ENCODE results near the gene NKX2-2. TPM values are rescaled to one million over a fixed set of nuclear protein-coding genes. Genes with fewer than 3 reads are reported as not detected.
A peak's percentile ranks its signal among the peaks of the same experiment; 100 is the strongest.

The NKX2-2 gene
- total RNA-seq, 1 experiment from 2014 or later = not detected

- CTCF ChIA-PET = no interaction called here
- peaks cover 10% of the 10 kb centered on the region for H3K27me3 Mint-ChIP-seq (ENCODE audit: insufficient read depth, unreplicated experiment)
- H3K27ac Mint-ChIP-seq (ENCODE audit: unreplicated experiment) = no peak overlapping the region
- peaks cover 9% of the 10 kb centered on the region for H3K9me3 Mint-ChIP-seq (ENCODE audit: unreplicated experiment)
- POLR2A ChIA-PET = no interaction called here
- Histone ChIP-seq H3K9me3 (no peaks in the 10 kb centered on the region), H3K4me1 (no peaks in the 10 kb centered on the region), H3K27me3 (replicated peaks; ENCODE audit: control insufficient read depth, insufficient read depth, low read length) (0 out of 2 replicates have a peak, but pooled peaks cover 1% of the 10 kb centered on the region), H3K4me3 (ENCODE audit: low read depth, low read length) (no peak overlapping the region), H3K36me3 (ENCODE audit: control insufficient read depth, insufficient read depth, low read length) (no peaks in the 10 kb centered on the region)
- intact Hi-C loops (cut with micrococcal nuclease; ENCODE audit: unreplicated experiment) = no loop called here
- no peak overlapping the region for H3K4me3 Mint-ChIP-seq (ENCODE audit: unreplicated experiment)
- DNase-seq = no peak
- peaks cover 6% of the 10 kb centered on the region for H3K36me3 Mint-ChIP-seq (ENCODE audit: insufficient read depth, unreplicated experiment)
- TF ChIP-seq CTCF (IDR thresholded peaks at IDR 0.05; ENCODE audit: insufficient read depth in 1 of 2, low read depth in 1 of 2, low read length in 1 of 2, severe bottlenecking in 1 of 2, unreplicated experiment in 1 of 2) = no peak
- no TSS peak for BruUV-seq (replicated peaks)
- H3K4me1 Mint-ChIP-seq (ENCODE audit: low read depth, unreplicated experiment) = no peaks in the 10 kb centered on the region
Observed at GRCh38 chr20:21534886-21535285, 21.0 kb upstream of the NKX2-2 start.

GRCh38 chr20:21534453-21534852 lies 20.6 kb upstream of the NKX2-2 start:
- Histone ChIP-seq H3K4me1 (no peaks in the 10 kb centered on the region), H3K9me3 (no peaks in the 10 kb centered on the region), H3K36me3 (ENCODE audit: control insufficient read depth, insufficient read depth, low read length) (no peaks in the 10 kb centered on the region), H3K27me3 (replicated peaks; ENCODE audit: control insufficient read depth, insufficient read depth, low read length) (0 out of 2 replicates have a peak, but pooled peaks cover 1% of the 10 kb centered on the region), H3K4me3 (ENCODE audit: low read depth, low read length) (no peak overlapping the region)
- ChIA-PET POLR2A (no interaction called here), CTCF (no interaction called here)
- TF ChIP-seq CTCF (IDR thresholded peaks at IDR 0.05; ENCODE audit: insufficient read depth in 1 of 2, low read depth in 1 of 2, low read length in 1 of 2, severe bottlenecking in 1 of 2, unreplicated experiment in 1 of 2) = no peak
- Mint-ChIP-seq H3K4me1 (ENCODE audit: low read depth, unreplicated experiment) (no peaks in the 10 kb centered on the region), H3K9me3 (ENCODE audit: unreplicated experiment) (peaks cover 4% of the 10 kb centered on the region), H3K27me3 (ENCODE audit: insufficient read depth, unreplicated experiment) (peaks cover 7% of the 10 kb centered on the region), H3K4me3 (ENCODE audit: unreplicated experiment) (no peak overlapping the region), H3K36me3 (ENCODE audit: insufficient read depth, unreplicated experiment) (peaks cover 6% of the 10 kb centered on the region), H3K27ac (ENCODE audit: unreplicated experiment) (no peak overlapping the region)
- BruUV-seq (replicated peaks) = no TSS peak
- intact Hi-C loops (cut with micrococcal nuclease; ENCODE audit: unreplicated experiment) = no loop called here
- DNase-seq = no peak

- H3K27me3 Mint-ChIP-seq (ENCODE audit: insufficient read depth, unreplicated experiment) = peaks cover 16% of the 10 kb centered on the region
- POLR2A ChIA-PET = no interaction called here
Observed at GRCh38 chr20:21529863-21530262, 16.0 kb upstream of the NKX2-2 start.

More at GRCh38 chr20:21529863-21530262, 16.0 kb upstream of the NKX2-2 start:
- Mint-ChIP-seq H3K27ac (ENCODE audit: unreplicated experiment) (no peak overlapping the region), H3K9me3 (ENCODE audit: unreplicated experiment) (no peaks in the 10 kb centered on the region), H3K4me1 (ENCODE audit: low read depth, unreplicated experiment) (no peaks in the 10 kb centered on the region), H3K4me3 (ENCODE audit: unreplicated experiment) (no peak overlapping the region), H3K36me3 (ENCODE audit: insufficient read depth, unreplicated experiment) (no peaks in the 10 kb centered on the region)
- Histone ChIP-seq H3K9me3 (no peaks in the 10 kb centered on the region), H3K27me3 (replicated peaks; ENCODE audit: control insufficient read depth, insufficient read depth, low read length) (peaks cover 4% of the 10 kb centered on the region; the same call in 1 of the 2 replicates), H3K4me1 (no peaks in the 10 kb centered on the region), H3K36me3 (ENCODE audit: control insufficient read depth, insufficient read depth, low read length) (no peaks in the 10 kb centered on the region), H3K4me3 (ENCODE audit: low read depth, low read length) (no peak overlapping the region)
- intact Hi-C loops (cut with micrococcal nuclease; ENCODE audit: unreplicated experiment) = loop anchor here (1.0 to 2.0 kb wide), 2 partner anchors 42 to 85 kb away; no protein-coding TSS in a partner anchor
- peak; percentile 50 to 61 for TF ChIP-seq CTCF (IDR thresholded peaks at IDR 0.05; ENCODE audit: insufficient read depth in 1 of 2, low read depth in 1 of 2, low read length in 1 of 2, severe bottlenecking in 1 of 2, unreplicated experiment in 1 of 2)
- BruUV-seq (replicated peaks) = no TSS peak
- DNase-seq = peak in 1 of 2 experiments; percentile 24
- CTCF ChIA-PET = interaction anchor here (0.7 to 1.6 kb wide), 7 partner anchors 9 to 692 kb away, joined by 3 to 16 read pairs (median 3); no protein-coding TSS in a partner anchor
